GM19240 (cell line): ENCODE results near the gene RHOD.

Experiments
- DNase-seq: peaks from one replicate; pipeline ENCODE4 v3.0.0; 2011; ENCODE audit warnings: low spot score; ENCODE audit not compliant: insufficient read length

The RHOD gene

GRCh38 chr11:67031791-67032561 is 24.7 kb upstream of the RHOD start:
- no peak for DNase-seq

- DNase-seq, result no peak
These were observed 23.7 kb upstream of the RHOD start for GRCh38 chr11:67032830-67033551.

- no peak for DNase-seq
These were observed 22.9 kb upstream of the RHOD start for GRCh38 chr11:67033661-67034166.

- no peak for DNase-seq
These were observed 22.3 kb upstream of the RHOD start for GRCh38 chr11:67034350-67034749.

- no peak for DNase-seq
These were observed 16.5 kb upstream of the RHOD start for GRCh38 chr11:67040147-67040546.

DNA sequence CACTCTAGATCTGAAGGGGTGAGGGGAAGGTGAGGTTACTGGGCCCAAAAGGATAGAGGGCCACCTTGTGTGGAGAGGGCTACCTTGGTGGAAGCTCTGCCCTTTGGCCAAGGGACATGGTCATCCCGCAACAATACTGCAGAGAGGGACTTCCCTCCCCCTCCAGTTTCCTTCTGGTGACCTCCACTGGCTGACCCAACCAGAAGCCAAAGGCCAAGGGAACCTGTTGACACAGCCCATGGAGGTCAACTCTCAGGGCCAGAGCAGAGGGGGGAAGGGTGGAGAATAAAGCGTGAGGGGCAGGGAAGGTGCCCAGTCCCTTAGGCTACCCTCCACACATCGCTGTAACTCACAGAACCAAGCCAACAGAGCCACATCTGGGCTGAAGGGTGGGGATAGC is 15.0 kb upstream of the RHOD start:
- no peak for DNase-seq

GRCh38 chr11:67043572-67044349 is 12.9 kb upstream of the RHOD start:
- DNase-seq, result no peak

DNA sequence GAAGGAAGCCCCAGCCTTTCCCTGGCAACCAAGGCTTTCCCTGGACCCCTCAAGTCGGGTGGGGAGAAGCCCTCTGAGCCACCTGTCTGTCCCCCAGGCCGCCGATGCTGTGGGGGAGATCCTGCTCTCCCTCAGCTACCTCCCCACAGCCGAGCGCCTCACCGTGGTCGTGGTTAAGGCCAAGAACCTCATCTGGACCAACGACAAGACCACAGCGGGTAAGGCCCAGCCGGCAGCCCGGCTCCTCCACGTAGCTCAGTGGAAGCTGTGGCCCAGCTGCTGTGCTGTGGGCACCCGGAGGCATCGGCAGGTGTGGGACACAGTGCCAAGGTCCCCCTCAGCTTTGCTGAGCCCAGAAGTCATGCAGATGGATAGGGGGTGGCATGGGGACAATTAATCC is 12.2 kb upstream of the RHOD start:
- no peak for DNase-seq

DNA sequence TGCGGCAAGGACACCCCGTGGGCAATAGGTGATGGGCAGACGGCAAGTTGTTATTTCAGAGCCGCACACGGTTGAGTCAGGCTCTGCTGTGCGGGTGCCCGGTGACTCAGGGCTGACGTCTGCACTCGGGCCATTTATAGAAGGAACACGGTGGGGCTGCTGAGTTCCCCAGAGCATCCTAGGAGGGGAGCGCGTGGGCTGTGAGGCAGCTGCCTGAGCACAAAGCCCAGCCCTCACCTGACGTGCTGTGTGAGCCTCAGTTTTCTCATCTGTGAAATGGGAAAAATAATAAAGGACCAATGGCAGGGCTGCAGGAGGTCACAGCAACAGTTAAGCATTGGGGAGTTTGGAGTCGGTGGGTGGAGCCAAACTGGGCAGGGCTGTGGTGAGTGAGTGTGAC is 11.3 kb upstream of the RHOD start:
- DNase-seq, result no peak

GRCh38 chr11:67048515-67049130 is 8.0 kb upstream of the RHOD start:
- DNase-seq, result no peak

DNA sequence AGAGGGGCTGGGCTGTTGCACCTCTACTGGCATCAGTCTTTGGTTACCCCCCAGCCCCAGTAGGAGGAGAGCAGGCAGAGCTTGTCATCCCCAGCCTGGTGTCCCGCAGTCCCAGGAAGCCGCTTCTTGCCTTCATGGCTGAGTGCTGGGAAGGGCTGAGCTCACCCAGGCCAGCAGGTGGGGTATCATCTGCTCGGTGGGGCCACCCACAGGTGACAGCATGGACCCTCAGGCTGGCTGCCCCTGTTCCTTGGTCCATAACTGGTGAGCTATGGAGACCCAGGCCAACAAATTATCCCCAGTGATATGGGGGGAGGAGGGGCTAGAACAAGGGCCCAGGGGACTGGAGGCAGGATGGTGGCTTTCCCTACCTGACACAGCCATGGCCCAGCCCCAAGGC is 6.5 kb upstream of the RHOD start:
- no peak for DNase-seq

DNA sequence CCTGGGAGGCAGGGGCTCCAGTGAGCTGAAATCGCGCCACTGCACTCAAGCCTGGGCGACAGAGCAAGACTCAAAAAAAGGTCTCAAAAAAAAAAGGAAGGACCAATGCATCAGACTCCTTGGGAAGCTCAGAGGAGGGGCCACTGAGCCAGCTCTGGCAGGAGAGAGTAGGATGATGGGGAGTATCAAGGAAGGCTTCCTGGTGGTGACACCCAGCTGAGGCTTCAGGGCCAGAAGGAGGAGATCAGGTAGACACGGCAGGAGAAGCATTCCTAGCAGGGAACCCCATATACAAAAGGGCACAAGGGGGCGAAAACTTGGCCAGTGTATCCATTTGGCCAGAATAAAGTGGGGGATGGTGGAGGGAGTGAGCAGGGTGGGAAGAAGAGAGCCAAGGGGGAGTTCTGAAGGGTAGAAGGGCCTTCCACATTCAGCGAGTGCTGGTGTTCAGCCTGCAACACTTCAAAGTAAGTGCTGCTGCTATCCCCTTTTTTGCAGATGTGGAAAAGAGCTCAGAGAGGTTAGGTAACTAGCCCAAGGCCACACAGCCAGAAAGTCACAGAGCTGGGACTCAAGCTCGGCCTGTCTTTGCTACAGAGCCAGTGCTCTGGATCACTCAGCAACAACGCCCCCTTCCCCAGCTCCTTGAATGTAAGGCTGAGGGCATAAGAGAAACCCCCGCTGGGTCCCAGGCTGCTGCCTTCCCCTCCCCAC is 5.3 kb upstream of the RHOD start:
- DNase-seq, result no peak

GRCh38 chr11:67051945-67052488 is 4.6 kb upstream of the RHOD start:
- no peak for DNase-seq

- DNase-seq, result no peak
These were observed 3.8 kb upstream of the RHOD start for GRCh38 chr11:67052891-67053290.

GRCh38 chr11:67053896-67054329 is 2.7 kb upstream of the RHOD start:
- peak; percentile 77 for DNase-seq

DNA sequence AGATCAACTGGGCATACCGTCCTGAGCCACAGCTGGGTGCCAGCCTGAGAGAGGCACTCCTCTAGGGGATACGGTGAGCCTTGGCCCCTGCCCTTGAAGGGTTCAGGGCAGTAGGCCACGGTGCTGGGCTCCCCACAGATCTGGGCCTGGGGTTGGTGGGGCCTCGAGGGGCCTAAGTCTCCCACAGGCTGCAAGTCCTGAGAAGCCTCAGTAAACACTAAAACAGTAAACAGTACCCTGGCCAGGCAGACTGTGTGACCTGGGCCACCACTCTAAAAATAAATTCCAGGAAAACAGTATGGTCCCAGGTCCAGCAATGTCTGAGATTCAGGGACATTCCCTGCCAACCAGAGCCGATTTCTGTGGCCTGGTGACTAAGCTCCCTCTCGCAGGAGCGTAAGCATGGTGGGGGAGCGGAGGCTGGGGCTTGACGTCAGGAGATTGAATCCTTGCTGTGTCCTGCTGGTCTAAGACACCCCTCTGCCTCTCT is 2.3 kb upstream of the RHOD start:
- DNase-seq, result no peak

DNA sequence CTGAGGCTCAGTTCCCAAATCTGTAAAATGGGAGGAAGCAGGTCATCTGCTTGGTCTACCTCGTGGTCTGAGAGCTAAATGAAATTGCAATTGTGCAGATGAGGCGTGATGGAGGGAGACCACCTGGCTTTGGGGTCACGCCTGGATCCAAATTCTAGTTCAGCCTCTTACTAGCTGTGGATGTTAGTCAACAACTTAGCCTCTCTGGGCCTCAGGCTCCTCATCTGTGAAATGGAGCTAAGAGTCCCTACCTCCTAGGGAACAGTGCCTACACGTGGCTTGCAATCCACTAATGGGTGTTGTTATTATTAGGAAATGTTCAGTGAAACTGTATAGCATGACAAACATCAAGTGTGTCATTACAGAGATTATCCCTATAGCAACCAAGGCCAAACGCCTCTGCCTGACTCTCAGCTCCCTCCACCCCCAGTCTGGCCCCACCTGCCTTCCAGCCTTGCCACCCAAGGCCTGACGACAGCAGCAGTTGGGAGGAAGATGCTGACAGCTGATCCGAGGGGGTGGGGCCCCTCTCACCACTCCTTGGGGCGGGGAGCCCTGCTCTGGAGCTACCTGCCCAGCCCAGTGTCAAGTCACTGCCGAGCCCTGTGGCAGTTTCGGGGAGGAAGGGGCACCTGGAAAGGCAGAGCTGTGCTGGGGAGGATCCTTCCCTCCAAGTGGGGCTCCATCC is 1.7 kb upstream of the RHOD start:
- no peak for DNase-seq

- no peak for DNase-seq
These were observed 835 bp upstream of the RHOD start for GRCh38 chr11:67055812-67056211.

GRCh38 chr11:67057205-67057672 is 592 bp downstream of the RHOD start:
- no peak for DNase-seq

- DNase-seq, result no peak
These were observed 1.9 kb downstream of the RHOD start for GRCh38 chr11:67058506-67058905.
